MM.1S (cell line): ENCODE measurements around the gene FGGY.

Experiments used
- DNase-seq: peaks from one replicate; pipeline ENCODE4 v3.0.0-alpha.2; 2015
- H2AFZ ChIP-seq: fragments of 300-600 bp; sonication (generic); 2 replicates; pipeline ENCODE4 v1.6.0; 2016; ENCODE audit warnings: antibody characterized with exemption, low read length
- H3F3A ChIP-seq: fragments of 300-600 bp; sonication (generic); 2 replicates; pipeline ENCODE4 v1.6.1; 2016; ENCODE audit warnings: mild to moderate bottlenecking, antibody characterized with exemption, low read length, moderate library complexity, mixed read lengths; ENCODE audit not compliant: insufficient read depth
- H3K27ac ChIP-seq: fragments of 300-600 bp; sonication (generic); 2 replicates; pipeline ENCODE4 v1.5.1; 2016; ENCODE audit warnings: mild to moderate bottlenecking, low read length
- H3K27me3 ChIP-seq: fragments of 300-600 bp; sonication (generic); replicated peaks from 2 replicates; pipeline ENCODE4 v1.6.0; 2016; ENCODE audit warnings: low read length; ENCODE audit not compliant: insufficient read depth
- H3K36me3 ChIP-seq: fragments of 300-600 bp; sonication (generic); replicated peaks from 2 replicates; pipeline ENCODE4 v1.6.1; 2016; ENCODE audit warnings: mild to moderate bottlenecking, low read length, mixed read lengths; ENCODE audit not compliant: insufficient read depth
- H3K4me1 ChIP-seq: fragments of 300-600 bp; sonication (generic); 2 replicates; pipeline ENCODE4 v1.6.1; 2016; ENCODE audit warnings: low read length, mixed read lengths
- H3K4me2 ChIP-seq: fragments of 300-600 bp; sonication (generic); 2 replicates; pipeline ENCODE4 v1.6.0; 2016; ENCODE audit warnings: low read depth, low read length
- H3K4me3 ChIP-seq: fragments of 300-600 bp; sonication (generic); 2 replicates; pipeline ENCODE4 v1.5.1; 2016; ENCODE audit warnings: low read length, mixed read lengths
- H3K79me2 ChIP-seq: fragments of 300-600 bp; sonication (generic); 2 replicates; pipeline ENCODE4 v1.6.1; 2016; ENCODE audit warnings: mixed run types, low read length, mixed read lengths
- H3K9ac ChIP-seq: fragments of 300-600 bp; sonication (generic); 2 replicates; pipeline ENCODE4 v1.6.1; 2016; ENCODE audit warnings: low read length, mixed read lengths
- H3K9me2 ChIP-seq: fragments of 300-600 bp; sonication (generic); replicated peaks from 2 replicates; pipeline ENCODE4 v1.6.1; 2016; ENCODE audit warnings: mild to moderate bottlenecking, low read length, mixed read lengths; ENCODE audit not compliant: insufficient read depth
- H3K9me3 ChIP-seq: fragments of 300-600 bp; sonication (generic); replicated peaks from 2 replicates; pipeline ENCODE4 v1.6.1; 2016; ENCODE audit warnings: mild to moderate bottlenecking, low read length, mixed read lengths; ENCODE audit not compliant: insufficient read depth
- H4K20me1 ChIP-seq: fragments of 300-600 bp; sonication (generic); 2 replicates; pipeline ENCODE4 v1.6.1; 2016; ENCODE audit warnings: mild to moderate bottlenecking, low read length, moderate library complexity, mixed read lengths; ENCODE audit not compliant: insufficient read depth
- EZH2 ChIP-seq: fragments of 300-600 bp; sonication (generic); optimal IDR thresholded peaks from 2 replicates; pipeline ENCODE3; 2017; ENCODE audit warnings: low read depth, mild to moderate bottlenecking, antibody characterized with exemption, low read length, mixed read lengths
- EZH2phosphoT487 ChIP-seq: fragments of 300-600 bp; sonication (generic); IDR thresholded peaks from 2 replicates; pipeline ENCODE4 v1.6.1; 2018; ENCODE audit warnings: antibody characterized with exemption, low read length
- TF ChIP-seq, protein P1 (sequence below): fragments of 300-600 bp; sonication (generic); IDR thresholded peaks from 2 replicates; pipeline ENCODE4 v1.5.1; 2016; ENCODE audit warnings: antibody characterized with exemption, low read length, mixed read lengths

FGGY gene

DNA sequence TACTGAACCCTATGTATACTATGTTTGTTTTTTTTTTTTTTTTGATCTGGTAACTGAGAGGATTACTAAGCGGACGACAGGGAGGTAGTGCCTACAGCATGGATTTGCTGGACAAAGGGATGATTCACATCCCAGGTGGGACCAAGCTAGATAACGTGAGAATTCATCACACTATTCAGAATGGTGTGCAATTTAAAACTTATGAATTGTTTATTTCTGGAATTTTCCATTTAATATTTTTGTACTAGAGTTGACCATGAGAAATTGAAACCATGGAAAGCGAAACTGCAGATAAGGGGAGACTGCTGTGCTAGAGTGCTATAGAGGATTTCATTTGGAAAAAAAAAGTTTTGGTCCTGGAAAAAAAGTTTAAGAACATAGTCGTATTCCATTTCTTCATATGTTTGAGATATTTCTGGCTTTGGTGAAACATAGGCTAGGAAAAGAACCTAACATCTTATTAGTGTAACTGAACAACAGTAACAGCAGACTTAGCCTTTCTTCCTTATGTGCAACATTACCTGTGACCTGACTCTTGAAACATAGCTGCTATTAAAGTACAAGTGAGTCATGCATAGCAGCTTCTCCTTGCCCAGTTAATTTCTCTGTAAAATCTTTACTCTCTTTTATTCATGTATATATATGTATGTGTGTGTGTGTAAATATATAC lies 202.5 kb downstream of the FGGY start:
- H3K4me1 ChIP-seq: peaks cover 28% of the 10 kb centered on the region; the same call in 1 of the 2 replicates
- H3K4me3 ChIP-seq: no peak overlapping the region
- H3K27ac ChIP-seq: no peak overlapping the region
- H3K36me3 ChIP-seq: no peaks in the 10 kb centered on the region
- no peak overlapping the region for H3K9ac ChIP-seq
- H3K4me2 ChIP-seq: no peak overlapping the region
- no peaks in the 10 kb centered on the region for H3K9me3 ChIP-seq
- no peaks in the 10 kb centered on the region for H3F3A ChIP-seq
- no peaks in the 10 kb centered on the region for H4K20me1 ChIP-seq
- H3K27me3 ChIP-seq: no peaks in the 10 kb centered on the region
- no peaks in the 10 kb centered on the region for H3K9me2 ChIP-seq
- no peak for DNase-seq
- H2AFZ ChIP-seq: no peak overlapping the region
- H3K79me2 ChIP-seq: no peaks in the 10 kb centered on the region
- TF ChIP-seq EZH2: no peak
- TF ChIP-seq, protein P1, sequence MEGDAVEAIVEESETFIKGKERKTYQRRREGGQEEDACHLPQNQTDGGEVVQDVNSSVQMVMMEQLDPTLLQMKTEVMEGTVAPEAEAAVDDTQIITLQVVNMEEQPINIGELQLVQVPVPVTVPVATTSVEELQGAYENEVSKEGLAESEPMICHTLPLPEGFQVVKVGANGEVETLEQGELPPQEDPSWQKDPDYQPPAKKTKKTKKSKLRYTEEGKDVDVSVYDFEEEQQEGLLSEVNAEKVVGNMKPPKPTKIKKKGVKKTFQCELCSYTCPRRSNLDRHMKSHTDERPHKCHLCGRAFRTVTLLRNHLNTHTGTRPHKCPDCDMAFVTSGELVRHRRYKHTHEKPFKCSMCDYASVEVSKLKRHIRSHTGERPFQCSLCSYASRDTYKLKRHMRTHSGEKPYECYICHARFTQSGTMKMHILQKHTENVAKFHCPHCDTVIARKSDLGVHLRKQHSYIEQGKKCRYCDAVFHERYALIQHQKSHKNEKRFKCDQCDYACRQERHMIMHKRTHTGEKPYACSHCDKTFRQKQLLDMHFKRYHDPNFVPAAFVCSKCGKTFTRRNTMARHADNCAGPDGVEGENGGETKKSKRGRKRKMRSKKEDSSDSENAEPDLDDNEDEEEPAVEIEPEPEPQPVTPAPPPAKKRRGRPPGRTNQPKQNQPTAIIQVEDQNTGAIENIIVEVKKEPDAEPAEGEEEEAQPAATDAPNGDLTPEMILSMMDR: no peak
- no peak for TF ChIP-seq EZH2phosphoT487

DNA sequence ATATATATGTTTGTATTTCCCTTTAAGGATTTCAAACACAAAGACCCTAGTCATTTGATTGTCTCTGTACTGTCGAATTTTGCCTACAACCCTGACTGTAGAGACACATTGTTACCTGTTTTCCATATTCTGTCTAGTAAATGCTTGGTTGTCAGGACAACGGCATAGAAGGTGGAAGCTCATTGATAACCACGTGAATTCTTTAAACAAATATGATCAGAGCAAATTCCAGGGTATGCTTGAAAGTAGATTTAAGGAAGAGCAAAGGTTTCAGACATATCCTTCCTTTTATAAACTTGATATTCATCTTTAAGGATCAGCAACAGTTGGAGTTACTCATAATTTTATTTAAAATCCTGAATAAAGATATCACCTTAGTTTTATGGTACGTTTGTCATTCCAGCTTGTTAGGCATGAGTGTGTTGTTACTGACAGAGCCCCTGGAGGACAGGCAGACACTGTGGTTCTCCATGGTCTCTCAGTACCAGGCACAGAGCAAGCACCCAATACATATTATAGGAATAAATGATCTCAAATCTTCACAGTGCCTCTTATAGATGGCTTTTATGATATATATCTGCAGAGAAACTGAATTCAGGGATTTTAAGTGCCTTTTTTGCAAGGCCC lies 203.2 kb downstream of the FGGY start:
- Histone ChIP-seq H3K4me3 (no peak overlapping the region), H3K36me3 (no peaks in the 10 kb centered on the region), H3K9me2 (no peaks in the 10 kb centered on the region), H3K4me2 (no peak overlapping the region), H4K20me1 (no peaks in the 10 kb centered on the region), H3K27me3 (no peaks in the 10 kb centered on the region), H3K9me3 (no peaks in the 10 kb centered on the region), H3K27ac (no peak overlapping the region), H2AFZ (no peak overlapping the region), H3K9ac (no peak overlapping the region), H3K79me2 (no peaks in the 10 kb centered on the region), H3K4me1 (peaks cover 28% of the 10 kb centered on the region; the same call in 1 of the 2 replicates), H3F3A (no peaks in the 10 kb centered on the region)
- TF ChIP-seq, protein P1: no peak
- TF ChIP-seq EZH2phosphoT487: no peak
- TF ChIP-seq EZH2: no peak
- DNase-seq: no peak

DNA sequence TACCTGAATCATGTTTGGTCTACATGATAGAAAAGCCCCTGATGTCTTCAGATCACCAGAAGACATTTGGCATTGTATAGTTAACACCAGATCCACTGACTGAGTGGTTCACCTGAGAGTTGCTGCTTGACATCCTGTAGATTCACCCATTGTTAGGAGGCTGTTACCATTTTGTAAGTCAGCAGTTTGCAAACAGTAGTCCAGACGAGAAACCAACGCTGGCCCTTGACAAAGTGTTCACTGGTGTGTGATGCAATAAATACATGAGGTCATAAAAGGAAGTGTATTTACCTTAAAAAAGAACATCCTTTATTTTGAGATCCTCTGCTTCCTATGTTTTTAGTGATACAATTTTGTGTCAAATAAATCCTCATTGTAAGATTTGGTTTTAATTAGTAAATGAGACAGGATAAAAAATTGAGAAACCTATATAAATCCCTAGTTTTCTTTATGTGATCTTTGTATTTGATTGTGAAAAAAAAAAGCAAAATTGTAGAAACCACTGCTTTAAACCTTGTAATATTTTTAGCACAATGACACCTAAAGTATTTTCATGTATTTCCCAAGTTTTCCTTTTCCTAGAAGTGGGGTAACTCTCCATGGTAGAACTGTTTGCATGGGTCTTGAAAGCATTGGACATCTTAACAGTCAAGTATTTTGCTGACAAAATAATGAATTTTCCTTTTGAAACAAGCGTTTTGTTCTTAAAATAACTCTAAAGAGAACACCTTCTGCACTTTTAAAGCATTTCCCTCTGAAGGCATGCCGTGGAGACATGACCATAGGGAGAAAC lies 204.3 kb downstream of the FGGY start:
- no peak overlapping the region for H3K27ac ChIP-seq
- peaks cover 28% of the 10 kb centered on the region; the same call in 1 of the 2 replicates for H3K4me1 ChIP-seq
- no peak overlapping the region for H3K4me3 ChIP-seq
- H3K9me2 ChIP-seq: no peaks in the 10 kb centered on the region
- no peaks in the 10 kb centered on the region for H3F3A ChIP-seq
- no peak overlapping the region for H3K9ac ChIP-seq
- no peaks in the 10 kb centered on the region for H4K20me1 ChIP-seq
- H3K79me2 ChIP-seq: no peaks in the 10 kb centered on the region
- no peak overlapping the region for H2AFZ ChIP-seq
- H3K4me2 ChIP-seq: no peak overlapping the region
- H3K27me3 ChIP-seq: no peaks in the 10 kb centered on the region
- no peaks in the 10 kb centered on the region for H3K9me3 ChIP-seq
- DNase-seq: no peak
- TF ChIP-seq EZH2 (no peak), EZH2phosphoT487 (no peak)
- TF ChIP-seq, protein P1: no peak
- no peaks in the 10 kb centered on the region for H3K36me3 ChIP-seq
